ENCODE results near the gene INPP1.
"Not testable (repeated sequence)": the region's sequence is repeated elsewhere in the genome, so short reads cannot be mapped to it uniquely, and the experiment has no call there.

The INPP1 gene, protein sequence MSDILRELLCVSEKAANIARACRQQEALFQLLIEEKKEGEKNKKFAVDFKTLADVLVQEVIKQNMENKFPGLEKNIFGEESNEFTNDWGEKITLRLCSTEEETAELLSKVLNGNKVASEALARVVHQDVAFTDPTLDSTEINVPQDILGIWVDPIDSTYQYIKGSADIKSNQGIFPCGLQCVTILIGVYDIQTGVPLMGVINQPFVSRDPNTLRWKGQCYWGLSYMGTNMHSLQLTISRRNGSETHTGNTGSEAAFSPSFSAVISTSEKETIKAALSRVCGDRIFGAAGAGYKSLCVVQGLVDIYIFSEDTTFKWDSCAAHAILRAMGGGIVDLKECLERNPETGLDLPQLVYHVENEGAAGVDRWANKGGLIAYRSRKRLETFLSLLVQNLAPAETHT

DNA sequence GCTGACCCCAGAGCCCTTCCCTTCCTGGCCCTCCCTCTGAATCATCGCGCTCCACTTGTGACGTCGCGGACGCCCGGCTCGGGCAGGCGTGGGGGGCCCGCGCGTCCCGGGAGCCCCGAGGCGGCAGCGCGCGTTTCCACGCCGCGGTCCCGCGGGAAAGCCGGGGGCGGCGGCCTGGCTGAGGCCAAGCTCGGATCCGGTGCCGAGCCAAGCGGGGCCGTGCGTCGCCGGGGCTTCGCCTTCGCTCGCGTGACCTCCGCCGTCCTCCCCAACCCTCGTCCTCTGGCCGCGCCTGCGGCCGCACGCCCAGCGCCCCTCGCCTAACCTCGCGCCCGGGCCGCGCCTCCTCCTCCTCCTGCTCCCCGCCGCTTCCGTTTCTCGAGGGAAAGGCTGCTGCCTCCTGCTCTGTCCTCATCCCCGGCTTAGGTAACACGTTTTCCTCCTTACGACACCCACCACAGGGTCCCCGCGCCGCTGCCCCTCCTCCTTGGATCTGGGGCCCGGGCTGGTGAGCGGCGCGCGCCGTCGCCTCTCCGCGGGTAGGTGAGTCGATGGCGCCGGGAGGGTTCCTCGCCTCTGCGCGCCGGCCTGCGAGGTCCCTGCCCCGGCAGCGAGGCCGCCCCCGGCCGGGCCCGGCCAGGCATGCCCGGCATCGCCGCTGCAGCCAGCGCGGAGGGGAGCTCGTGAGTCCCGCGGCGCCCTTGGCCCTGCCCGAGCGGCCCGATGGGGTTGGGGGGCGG lies at the start of gene INPP1:
Gene INPP1 (plus strand): TSS at position 54 of the 740 bp plus-strand sequence. CDS start 16,514 bp downstream, outside the sequence.
- peak; percentile 58 for DNase-seq (ENCODE audit: low read depth)

DNA sequence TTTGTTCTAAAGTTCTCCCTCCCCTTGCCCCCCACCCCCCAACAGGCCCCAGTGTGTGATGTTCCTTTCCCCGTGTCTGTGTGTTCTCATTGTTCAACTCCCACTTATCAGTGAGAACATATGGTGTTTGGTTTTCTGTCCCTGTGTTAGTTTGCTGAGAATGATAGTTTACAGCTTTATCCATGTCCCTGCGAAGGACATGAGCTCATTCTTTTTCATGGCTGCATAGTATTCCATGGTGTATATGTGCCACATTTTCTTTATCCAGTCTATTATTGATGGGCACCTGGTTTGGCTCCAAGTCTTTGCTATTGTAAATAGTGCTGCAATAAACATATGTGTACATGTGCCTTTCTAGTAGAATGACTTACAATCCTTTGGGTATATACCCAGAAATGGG lies 45.5 kb upstream of the INPP1 start:
- not testable (repeated sequence) for DNase-seq (ENCODE audit: low read depth)

DNA sequence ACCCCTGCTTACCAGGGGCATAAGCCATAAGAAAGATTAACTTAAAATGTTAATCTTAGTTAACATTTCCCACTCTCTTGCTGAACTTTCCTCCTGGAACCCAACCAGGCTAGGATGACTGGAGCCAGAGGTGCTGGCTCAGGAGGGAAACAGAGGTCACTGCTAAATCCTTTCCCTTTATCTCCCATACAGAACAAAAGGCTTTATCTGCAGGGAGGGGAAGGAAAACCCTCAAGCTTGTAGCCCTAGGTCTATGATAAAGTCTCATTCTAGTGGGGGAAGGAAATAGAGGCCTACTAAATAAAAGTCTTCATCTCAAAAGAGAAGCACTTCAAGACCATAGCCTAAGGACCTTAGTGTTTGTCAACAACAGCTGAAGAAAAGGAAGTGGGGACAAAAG lies 42.4 kb upstream of the INPP1 start:
- no peak for DNase-seq (ENCODE audit: low read depth)

DNA sequence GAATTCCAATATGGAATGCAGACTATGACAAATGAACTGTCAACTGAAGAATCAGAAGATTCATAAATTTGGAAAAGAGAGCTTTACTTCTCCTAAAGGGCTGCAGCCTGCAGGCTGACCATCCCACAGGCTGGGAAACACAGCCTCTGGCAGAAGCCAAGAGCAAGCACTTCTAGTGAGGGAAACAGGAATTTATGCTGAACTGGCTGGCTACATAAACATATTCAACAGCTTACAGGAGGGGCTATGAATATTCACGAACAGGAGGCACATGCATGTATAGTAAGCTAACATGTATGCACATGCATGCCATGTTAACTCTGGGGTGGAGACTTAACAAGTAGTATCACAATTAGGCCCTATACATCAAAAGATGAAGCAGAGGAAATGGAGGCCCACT lies 41.3 kb upstream of the INPP1 start:
- no peak for DNase-seq (ENCODE audit: low read depth)

DNA sequence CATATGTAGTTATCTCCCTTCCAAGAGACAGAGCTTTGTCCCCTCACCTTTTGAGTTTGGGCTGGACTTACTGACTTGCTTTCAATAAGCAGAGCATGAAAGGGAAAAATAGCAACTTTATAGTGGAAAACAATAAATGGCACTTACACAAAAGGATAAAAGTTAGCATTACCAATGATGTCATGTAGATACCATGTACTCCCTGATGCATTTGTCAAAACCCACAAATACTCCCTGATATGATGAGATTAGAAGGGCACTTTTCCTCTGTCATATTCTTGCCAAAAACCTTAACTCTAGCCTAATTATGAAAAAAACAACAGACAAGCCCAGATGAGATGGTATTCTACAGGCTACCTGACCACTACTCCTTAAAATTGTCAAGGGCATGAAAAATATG lies 39.7 kb upstream of the INPP1 start:
- no peak for DNase-seq (ENCODE audit: low read depth)

DNA sequence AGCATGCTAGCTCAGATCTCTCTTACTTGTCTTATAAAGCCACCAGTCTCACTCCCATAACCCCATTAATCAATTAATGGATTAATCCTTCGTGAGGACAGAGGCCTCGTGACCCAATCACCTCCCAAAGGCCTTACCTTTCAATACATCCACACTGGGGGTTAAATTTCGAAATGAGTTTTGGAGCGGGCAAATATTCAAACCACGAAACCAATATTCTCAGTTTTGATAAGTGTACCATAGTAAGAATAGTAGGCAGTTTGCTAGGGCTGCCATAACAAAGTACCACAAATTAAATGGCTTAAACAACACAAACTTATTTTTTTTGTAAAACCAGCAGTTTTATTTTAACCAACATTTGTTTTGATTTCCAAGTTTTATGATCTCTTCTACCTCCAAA lies 39.0 kb upstream of the INPP1 start:
- no peak for DNase-seq (ENCODE audit: low read depth)

DNA sequence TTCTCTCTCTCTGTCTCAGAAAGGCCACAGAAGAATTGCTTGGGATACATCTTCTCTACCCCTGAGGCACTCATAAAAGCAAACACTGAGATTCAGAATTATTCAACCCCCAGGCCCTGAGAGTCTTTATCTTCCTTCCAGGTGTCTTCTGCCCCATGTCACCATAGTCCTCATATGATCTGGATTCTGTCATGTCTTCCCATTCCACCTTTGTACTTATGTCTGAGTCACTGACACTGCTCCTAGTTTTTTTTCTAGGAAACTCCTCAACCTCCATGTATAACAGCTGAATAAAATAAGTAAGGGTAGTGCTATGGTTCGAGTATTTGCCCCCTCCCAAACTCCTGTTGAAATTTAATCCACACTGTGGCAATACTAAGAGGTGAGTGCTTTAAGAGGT lies 35.4 kb upstream of the INPP1 start:
- DNase-seq (ENCODE audit: low read depth): no peak

DNA sequence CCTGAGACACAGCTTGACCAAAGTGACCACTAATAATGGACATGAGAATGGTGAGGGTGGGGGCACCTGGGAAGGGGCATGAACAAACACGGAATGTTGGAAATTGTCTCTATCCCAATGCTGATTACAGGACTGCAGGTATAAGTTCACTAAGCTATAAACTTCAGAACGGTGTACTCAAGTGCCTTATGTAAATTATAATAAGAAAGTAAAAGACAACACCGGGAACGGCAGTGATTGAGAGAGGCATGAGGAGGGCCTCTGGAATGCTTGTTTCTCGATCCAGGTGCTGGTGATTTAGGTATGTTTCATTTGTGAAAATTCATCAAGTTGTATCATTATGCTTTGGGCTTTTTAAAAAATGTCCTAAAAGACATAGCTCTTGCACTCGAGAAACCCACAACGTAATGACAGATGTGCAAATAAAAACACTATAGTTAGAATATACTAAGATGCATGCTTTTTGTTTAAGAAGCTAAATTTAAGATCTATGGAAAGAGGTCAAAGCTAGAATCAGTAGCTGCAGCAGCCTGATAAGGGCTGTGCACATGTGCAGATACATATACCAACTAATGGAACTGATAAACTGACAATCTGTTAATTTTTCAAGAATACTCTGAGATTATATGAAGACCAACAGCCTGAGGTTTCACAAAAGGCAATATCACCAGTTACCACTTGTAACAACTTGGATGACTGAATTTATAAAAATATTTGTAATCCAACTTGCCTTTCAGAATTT lies 31.3 kb upstream of the INPP1 start:
- DNase-seq (ENCODE audit: low read depth): no peak

DNA sequence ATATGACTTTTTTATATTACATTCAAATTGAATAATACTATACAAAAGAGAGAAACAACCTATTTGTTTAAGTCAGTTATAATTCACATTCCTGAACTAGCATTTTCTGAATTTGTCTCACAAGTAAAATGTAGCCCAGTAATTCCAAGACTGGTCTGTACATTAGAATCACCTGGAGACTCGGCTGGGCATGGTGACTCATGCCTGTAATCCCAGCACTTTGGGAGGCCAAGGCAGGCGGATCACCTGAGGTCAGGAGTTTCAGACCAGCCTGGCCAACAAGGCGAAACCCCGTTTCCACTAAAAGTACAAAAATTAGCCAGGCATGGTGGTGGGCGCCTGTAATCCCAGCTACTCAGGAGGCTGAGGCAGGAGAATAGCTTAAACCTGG lies 30.8 kb upstream of the INPP1 start:
- not testable (repeated sequence) for DNase-seq (ENCODE audit: low read depth)

DNA sequence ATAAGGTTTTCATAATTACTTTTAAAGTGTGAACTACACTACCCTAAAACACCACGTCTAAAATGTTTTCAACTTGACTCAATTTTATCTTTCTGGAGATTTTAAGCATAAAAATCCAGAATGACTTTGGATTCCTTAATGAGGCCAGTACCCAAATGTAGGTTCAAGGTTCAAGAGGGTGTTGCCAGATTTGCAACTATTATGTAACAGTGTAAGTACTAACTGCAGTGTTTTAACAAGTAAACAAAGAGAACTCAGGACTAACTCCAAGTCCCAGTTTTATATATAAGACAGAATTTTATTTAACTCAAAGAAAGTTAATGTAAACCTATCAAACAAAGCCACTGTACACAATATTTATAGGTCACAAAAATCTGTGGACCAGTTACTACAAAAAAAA lies 29.5 kb upstream of the INPP1 start:
- no peak for DNase-seq (ENCODE audit: low read depth)

DNA sequence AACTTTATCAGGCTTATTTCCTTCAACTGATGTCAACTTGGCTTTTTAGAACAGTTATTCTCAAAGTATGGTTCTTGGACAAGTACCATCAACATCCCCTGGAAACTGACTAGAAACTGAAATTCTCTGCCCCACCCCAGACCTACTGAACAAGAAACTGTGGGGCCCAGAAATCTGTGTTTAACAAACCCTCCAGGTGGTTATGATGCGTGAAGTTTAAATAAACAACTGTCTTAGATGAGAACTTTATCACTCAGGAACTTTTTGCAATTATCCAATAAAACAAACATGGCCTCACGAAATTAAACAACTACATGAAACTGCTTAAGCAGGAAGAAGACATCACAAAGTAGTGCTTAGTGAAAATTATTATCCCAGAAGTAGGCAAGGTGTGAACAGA lies 28.1 kb upstream of the INPP1 start:
- no peak for DNase-seq (ENCODE audit: low read depth)

DNA sequence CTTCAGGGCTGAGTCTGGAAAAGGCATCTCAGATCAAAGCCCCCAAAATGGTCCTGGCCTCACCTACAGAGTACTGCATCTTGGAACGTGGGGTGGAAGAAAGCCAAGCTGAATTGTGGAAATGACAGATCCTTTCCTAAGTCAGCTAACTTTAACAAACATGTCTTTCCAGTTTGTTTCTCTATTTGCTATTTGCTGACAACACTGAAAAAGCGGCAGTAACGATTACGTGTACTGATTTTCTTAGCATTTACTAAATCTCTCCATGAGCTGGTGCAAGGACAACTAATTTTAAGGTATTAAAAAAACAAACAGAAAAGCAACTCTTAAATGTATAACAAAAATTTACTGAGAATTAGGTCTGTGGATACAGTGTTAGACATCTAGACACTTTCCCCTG lies 24.9 kb upstream of the INPP1 start:
- DNase-seq (ENCODE audit: low read depth): no peak

DNA sequence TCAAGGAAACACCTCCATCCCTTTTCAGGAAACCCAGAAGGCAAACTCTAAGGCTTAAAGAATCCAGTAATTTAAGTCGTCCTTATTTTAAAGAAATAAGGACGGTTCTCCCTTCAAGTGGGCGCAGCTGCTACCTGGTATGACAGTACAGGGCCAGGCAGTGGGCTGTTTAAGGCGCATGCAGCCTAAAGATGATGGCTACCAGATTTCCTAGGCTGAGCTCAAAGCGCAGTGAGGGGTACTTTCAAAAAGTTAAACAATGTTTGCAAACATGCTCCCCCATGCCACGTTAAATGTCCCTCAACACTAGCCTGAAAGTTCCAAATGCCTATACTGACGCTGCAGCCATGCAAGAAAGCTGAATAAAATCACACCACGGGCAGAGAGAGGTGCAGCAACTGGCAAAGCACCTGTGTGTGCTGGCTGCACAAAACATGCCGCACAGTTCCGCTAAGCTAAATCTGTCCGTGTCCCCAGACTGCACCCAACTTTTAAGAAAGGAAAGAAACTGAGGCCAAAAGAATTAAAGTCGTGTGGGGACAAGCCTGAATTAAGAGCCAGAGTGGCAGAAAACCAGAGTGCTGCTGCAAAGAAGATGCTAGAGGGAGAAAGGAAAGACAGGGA lies 24.3 kb upstream of the INPP1 start:
- no peak for DNase-seq (ENCODE audit: low read depth)

DNA sequence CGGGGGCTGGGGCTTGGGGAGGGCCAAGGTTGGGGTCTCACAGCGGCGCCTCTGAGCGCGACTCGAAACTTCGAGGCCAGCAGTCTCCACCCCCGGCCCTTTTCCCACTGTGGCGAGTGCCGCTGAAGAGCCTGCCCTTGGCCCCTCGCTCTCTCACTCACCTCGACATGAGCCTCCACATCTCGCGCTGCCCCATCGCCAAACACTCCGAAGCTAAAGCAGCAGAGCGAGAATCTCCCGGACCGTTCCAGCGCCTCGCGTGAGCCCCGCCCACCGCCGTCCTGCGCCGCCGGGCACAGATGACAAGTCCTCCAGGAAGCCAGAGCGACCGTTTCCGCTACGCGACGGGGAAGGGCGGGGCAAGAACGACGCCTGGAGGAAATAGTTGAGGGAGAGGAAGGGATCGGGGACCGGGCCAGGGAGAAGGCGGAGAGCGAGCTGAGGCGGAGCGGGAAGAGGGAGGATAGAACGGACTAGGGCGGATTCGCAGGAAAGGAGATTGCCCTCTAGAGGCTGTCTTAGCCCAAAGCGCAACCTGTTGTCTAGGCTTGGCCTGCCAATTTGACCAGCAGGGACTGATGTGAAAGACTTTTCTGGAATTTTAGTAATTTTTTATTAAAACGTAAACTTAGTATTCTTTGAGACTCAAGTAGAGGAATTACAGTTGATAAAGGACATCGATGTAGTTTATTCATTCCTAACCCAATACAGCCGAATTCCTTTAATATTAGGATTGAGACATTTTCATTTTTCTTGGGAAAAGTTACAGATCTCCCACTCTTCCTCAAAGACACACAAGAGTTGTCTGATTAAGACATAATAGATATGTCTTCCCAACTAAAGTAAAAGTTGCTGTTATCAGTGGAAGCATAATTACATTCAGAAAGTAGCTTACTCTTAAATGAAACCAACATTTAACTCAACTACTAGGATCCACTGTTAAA lies 23.6 kb upstream of the INPP1 start, which contains the start of gene HIBCH:
Gene HIBCH (minus strand): TSS at position 272 of the 944 bp plus-strand sequence. CDS start 76 bp downstream, at position 196.
- peak; percentile 99 for DNase-seq (ENCODE audit: low read depth)

DNA sequence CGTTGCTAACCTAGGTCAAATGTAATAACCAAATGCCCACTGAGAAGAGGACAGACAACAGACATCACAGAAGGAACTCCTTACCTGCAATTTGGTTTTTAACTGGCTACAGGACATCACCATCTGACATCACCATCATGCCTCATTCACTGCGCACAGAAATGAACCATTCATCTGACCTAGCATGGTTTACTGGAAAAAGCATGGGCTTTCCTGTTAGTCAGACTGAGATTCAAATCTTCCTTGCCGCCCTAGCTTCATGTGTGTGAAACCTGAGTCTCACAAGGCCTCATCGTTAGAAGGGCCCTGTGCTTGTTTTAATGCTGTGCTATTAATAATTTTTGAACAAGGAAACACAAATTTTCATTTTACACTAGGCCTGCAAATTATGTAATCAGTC lies 22.7 kb upstream of the INPP1 start:
- no peak for DNase-seq (ENCODE audit: low read depth)

DNA sequence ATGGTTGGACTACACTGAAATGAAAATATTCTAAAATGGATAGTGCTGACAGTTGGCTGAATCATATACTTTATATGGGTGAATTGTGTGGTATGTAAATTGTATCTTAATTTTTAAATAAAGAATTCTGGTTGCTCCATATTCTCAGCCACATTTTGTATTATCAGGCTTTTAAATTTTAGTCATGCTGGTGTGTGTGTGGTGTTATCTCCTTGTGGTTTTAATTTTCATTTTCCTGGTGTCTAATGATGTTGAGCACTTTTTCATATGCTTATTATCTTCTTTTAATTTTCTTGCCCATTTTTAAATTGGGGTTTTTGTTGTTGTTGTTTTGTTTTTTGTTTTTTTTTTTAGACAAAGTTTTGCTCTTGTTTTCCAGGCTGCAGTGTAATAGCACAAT lies 20.0 kb upstream of the INPP1 start:
- DNase-seq (ENCODE audit: low read depth): no peak

DNA sequence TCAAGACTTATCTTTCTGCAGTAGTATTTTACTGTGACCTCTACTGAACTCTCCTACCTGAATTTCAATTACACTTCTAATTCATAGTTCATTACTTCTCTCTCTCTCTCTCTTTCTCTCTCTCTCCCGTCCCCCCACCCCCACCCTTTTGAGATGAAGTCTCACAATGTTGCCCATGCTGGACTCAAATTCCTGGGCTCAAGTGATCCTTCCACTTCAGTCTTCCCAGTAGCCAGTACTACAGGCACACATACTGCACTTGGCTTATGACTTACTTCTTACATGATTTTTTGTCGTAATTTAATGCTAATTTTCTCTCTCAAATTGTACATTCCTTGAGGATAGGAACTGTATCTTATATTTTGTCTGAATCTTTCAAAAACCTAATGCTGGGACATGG lies 17.8 kb upstream of the INPP1 start:
- no peak for DNase-seq (ENCODE audit: low read depth)

DNA sequence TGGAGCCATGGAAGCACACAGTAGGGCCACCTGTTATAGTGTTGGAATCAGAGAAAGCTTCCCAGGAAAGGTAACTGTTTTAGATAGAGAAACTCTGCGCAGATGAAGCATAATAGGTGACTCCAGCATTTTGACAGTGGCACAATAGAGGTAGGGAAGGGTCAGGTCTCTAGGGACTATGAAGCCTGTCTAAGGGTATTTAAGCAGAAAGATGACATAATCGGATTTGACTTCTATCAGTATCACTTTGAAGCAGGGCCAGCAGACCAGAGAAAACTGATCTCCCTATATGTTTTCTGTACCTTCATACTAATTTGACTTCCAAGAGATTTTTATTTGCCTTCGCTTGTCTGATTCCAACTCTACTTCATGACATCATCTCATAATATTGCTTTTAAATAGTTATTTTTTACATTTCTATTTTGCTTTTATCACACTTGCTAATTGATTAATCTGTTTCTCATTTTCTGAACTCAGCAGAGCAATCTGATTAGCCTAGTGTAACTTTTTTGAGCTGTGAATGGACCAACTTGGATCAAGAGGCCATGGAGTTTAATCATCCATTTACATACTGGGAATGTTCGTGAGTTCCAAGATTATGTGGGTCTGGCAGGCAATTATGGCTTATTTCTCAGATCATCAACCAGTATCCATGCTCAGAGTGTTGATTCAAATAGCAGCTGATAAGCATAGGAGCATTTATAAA lies 15.4 kb upstream of the INPP1 start:
- no peak for DNase-seq (ENCODE audit: low read depth)

DNA sequence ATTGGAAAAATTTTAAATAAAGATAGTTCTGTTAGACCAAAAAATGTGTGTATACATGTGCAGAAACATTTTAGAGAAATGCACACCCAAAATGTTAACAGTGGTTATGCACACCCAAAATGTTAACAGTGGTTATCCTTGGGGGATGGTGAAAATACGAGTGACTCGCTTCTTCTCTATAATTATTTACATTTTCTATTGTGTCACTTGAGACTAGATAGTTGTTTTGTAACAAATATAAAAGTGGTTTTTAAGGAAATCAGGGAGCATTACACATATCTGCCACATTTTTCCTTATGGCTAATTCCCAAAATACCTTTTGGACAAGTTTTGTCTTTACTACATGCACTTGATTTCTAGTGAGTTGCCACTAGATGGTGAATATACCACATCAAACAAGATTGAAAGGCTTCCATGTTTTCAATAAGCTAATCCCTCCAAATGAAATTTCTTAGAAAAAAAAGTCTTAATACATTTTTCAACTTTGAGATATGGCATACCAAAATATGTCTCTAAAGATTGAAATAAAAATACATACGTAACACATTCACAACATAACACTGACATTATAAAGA lies 14.7 kb upstream of the INPP1 start:
- no peak for DNase-seq (ENCODE audit: low read depth)

DNA sequence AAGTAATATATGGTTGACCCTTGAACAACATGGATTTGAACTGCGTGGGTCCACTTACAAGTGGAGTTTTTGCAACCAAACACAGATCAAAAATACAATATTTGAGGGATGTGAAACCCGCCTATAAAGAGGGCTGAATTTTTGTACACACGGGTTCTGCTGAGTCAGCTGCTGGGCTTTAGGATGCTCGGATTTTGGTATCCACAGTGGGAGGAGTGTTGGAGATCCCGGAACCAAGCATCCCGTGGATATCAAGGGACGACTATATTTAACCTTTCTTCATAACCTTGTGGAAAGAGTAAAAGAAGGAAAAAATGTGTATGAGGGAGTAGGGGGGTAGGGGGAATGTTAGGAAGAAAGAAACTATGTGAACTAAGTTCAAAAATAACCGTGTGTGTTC lies 10.0 kb upstream of the INPP1 start:
- DNase-seq (ENCODE audit: low read depth): no peak
